Activated CD4-positive, alpha-beta T cell treated with anti-CD3 and anti-CD28 coated beads, Interleukin-2, amount 50 U/mL, for 1 hour (primary cell): ENCODE results near the gene FAAP20.
"Not testable (repeated sequence)": the region's sequence is repeated elsewhere in the genome, so short reads cannot be mapped to it uniquely, and the experiment has no call there.

Source experiments
- DNase-seq: peaks from one replicate; pipeline ENCODE4 v3.0.0-alpha.2; 2020

Gene FAAP20

DNA sequence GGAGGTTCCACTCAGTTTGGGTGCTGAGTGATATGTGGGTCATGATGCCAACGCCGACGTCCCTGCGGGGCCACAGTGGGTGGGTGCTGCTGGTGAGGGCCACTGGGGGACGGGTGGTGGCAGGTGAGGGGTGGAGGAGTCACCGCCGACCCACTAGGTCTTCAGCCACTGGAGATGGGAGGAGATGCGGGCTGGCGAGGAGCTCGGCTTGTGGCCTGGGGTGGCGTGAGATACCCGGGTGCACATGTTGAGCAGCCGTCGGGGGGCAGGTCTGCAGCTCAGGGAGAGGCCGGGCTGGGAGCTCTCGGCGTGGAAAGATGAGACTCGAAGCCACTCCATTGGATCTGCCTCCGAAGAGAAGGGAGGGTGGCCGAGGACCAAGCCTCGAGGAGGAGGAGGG is 40.5 kb downstream of the FAAP20 start:
- no peak for DNase-seq

GRCh38 chr1:2152954-2153353 is 41.6 kb downstream of the FAAP20 start:
- DNase-seq: peak; percentile 32

- no peak for DNase-seq
These were observed 42.7 kb downstream of the FAAP20 start for GRCh38 chr1:2151911-2152310.

GRCh38 chr1:2151252-2151651 is 43.3 kb downstream of the FAAP20 start:
- DNase-seq: no peak

GRCh38 chr1:2150801-2151200 is 43.8 kb downstream of the FAAP20 start:
- no peak for DNase-seq

DNA sequence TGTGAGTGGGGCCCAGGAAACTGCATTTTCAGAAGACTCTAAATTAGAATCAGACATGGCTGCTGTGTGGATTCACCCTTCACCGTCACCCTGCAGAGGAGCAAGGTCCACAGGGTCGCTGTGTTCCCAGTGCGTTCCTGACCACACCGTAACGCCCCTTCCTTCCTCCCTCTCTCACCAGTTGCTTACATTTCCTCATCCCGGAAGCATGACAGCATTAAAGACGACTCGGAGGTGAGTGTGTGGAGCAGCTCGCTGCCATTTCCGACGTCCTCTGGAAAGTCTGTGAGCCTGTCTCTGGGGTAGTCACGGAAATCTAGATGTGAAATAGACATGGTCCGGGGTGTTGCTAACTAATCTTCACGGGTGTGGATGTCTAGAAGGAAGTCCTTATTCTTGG is 45.9 kb downstream of the FAAP20 start:
- peak; percentile 52 for DNase-seq

DNA sequence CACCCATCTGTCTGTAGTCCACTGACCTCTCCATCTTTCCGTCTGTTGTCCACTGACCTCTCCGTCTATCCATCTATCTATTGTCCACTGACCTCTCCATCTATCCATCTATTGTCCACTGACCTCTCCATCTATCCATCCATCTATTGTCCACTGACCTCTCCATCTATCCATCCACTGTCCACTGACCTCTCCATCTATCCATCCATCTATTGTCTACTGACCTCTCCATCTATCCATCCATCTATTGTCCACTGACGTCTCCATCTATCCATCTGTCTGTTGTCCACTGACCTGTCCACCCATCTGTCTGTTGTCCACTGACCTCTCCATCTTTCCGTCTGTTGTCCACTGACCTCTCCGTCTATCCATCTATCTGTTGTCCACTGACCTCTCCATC is 46.7 kb downstream of the FAAP20 start:
- not testable (repeated sequence) for DNase-seq

DNA sequence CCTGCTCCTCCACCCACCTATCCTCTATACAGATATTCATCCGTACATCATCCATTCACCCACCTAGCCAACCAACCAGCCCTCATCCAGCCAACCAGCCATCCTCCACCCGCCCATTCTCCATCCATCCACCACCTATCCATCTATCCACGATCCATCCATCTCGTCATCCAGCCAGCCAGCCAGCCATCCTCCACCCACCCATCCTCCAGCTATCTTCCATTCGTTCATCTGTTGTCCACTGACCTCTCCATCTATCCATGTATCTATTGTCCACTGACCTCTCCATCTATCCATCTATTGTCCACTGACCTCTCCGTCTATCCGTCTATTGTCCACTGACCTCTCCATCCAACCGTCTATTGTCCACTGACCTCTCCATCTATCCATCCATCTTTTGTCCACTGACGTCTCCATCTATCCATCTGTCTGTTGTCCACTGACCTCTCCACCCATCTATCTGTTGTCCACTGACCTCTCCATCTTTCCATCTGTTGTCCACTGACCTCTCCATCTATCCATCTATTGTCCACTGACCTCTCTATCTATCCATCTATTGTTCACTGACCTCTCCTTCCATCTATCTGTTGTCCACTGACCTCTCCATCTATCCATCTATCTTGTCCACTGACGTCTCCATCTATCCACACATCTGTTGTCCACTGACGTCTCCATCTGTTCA is 47.6 kb downstream of the FAAP20 start:
- DNase-seq: no peak

GRCh38 chr1:2145946-2146835 is 48.4 kb downstream of the FAAP20 start:
- DNase-seq: no peak

GRCh38 chr1:2144501-2145090 is 50.0 kb downstream of the FAAP20 start:
- DNase-seq: no peak

DNA sequence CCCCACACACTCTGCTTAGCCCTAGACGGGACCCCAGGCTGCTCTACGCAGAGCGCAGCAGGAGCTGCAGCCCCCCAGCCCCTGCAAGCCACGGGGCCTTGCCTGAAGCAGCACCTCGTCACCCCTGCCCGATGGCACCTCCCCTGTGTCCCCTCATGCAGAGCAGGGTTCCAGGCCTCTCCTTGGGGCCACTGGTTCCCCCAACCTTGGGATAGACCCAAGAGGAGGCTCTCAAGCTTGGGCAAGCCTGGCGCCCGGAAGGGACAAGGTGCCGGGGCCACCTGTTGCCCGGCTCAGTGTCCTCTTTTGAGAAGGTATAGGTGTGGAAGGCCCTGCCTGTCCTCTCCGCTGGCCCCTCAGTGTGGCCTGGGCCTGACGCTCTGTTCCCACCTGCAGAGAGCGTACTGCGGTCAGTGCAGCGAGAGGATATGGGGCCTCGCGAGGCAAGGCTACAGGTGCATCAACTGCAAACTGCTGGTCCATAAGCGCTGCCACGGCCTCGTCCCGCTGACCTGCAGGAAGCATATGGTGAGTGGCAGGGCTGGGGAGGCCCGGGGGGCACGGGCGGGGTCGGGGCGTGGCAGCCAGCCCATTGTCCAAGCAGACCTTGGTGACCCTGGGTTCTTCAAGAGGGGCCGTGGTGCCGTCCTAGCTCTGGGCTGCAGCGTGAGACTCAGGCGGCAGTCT is 50.6 kb downstream of the FAAP20 start:
- DNase-seq: no peak

DNA sequence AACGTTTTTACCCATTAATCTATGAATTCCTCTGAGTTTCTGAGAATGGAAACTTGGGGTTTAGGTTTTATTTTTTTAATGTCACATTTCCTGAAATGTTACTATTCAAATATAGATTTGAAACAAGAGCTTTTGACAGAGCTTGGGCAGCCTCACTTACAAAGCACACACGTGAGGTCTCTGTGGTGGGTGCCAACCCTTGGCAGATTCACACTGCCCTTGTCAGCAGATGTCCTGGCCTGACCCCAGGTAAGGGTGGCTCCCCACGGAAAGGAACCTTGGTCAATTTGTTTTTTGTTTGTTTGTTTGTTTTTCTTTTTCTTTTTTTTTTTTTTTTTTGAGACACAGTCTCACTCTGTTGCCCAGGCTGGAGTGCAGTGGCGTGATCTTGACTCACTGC is 53.5 kb downstream of the FAAP20 start:
- DNase-seq: no peak
